NOMO-1 treated with dmso at 0.1 percent for 144 hours (cell line): Measurements from ENCODE around the gene ZNF385C.
A peak's percentile ranks its signal among the peaks of the same experiment; 100 is the strongest.

Source experiments
- DNase-seq: peaks from one replicate; lab custom pipeline; 2025; ENCODE audit not compliant: unreplicated experiment; lab: John Stamatoyannopoulos, UW

Gene ZNF385C

DNA sequence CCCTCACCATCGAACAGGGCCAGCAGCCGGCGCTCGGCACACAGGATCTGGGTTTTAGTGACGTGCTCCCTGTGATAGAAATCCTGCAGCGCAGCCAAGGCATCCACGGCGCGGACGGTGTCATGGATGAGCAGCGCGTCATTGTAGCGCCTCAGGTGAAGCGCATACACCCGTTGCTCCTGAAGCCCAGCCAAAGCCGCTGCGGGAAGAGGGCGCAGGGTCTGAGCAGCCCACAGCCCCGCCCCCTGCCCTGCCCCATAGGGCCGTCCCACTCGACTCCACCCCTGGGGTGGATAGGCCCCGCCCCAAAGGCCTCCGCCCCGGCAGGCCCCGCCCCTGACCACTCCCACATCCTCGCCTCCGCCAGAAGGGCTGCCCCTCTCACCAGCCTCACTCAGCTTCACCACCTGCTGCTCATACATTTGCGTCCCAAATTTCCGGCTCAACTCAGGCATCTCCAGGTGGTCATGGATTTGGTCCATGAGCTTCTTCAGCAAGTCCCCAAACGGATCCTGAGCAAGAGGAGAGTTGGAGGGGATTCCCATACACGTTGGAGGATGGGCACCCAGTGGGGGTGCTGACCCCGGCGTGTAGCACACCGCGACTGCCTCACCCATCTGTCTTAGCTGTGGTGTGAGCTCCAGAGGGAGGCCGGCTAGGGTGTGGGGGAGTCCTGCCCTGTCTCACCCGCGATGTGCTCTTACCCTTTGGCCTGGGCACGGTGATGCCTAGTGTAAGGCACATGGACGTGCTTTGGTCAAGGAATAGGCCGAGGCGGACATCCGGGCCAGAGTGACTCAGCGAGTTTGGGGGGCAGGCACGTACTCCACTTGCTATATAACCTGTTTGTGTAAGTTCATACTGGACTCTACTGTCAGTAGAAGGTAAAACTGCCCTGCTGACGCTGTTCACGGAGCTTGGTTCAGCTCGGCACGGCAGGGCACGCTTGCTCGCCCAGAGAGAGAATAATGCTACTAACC lies 9.6 kb upstream of the ZNF385C start:
- DNase-seq, result peak; percentile 66

DNA sequence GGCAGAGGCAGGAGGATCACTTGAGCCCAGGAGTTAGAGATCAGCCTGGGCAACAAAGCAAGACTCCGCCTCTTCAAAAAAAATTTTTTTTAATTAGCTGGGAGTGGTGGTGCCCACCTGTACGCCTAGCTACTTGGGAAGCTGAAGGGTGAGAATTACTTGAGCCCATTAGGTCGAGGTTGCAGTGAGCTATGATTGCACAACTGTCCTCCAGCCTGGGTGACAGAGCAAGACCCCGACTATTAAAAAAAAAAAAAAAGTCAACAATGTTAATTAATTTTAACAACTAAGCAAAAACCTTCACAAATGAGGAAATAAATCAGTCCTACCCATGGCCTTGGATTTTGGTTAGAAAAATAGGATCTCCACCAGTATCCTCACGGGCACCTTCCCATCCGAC lies 8.9 kb upstream of the ZNF385C start:
- DNase-seq, result no peak

DNA sequence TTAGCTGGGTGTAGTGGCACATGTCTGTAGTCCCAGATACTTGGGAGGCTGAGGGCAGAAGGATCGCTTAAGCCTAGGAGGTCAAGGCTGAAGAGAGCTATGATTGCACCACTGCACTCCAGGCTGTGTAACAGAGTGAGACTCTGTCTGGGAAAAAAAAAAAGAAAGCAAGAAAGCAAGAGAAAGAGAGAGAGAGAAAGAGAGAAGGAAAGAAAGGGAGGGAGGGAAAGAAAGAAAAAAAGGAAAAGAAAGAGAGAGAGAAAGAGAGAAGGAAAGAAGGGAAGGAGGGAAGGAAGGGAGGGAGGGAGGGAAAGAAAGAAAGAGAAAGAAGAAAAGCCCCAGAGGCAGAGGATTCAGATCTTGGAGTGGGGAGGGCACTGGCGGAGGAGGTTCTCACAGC lies 7.7 kb upstream of the ZNF385C start:
- no peak for DNase-seq

DNA sequence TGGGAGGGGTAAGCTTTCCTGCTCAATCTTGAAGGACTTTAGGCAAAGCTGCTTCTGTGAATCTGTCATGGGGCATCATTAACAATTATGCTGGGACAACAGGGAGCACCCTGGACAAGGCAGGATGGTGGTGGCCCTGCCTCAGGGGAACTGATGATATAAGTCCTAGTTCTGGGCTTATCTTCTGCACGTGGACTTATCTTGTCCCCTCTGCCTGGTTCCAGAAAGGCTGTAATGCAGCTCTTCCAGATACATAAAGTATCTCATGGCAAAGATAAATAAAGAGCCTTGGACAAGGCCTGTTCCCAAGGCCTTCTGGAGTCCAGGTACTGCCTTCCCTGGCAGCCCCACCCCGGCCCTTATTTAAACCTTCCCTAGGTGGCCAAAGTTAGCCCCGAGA lies 6.0 kb upstream of the ZNF385C start:
- no peak for DNase-seq

DNA sequence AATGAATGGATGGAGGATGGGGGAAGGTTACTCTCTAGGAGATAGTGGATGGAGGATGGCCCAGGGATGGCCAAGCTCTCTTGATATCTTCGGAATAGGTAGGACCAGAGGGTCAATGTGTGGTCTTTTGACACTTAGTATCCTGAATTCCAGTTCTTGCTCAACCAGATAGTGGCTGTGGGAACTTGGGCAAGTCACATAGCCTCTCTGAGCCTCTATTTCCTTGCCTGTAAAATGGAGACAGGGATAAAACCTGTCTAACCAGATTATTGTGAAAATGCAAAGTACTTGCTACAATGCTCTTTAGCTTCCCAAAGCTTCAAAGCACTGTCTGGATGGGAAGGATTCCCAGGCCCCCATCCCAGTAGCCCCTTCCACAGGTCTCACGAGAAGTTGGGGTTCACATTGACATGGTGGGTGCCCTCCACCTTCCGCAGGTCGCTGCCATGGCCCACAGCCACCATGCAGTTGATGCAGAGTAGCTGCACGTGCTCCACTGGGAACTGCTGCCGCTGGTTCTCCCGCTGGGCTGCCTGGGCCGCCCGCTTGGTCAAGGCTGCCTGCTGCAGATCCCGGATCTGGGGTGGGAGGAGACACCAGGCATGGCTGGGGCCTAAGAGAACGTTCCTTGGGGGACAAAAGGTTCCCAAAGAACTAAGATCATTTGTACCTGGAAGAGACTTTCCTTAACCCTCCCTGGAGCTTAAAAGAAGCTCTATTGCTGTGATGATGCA lies 5.1 kb upstream of the ZNF385C start:
- no peak for DNase-seq

DNA sequence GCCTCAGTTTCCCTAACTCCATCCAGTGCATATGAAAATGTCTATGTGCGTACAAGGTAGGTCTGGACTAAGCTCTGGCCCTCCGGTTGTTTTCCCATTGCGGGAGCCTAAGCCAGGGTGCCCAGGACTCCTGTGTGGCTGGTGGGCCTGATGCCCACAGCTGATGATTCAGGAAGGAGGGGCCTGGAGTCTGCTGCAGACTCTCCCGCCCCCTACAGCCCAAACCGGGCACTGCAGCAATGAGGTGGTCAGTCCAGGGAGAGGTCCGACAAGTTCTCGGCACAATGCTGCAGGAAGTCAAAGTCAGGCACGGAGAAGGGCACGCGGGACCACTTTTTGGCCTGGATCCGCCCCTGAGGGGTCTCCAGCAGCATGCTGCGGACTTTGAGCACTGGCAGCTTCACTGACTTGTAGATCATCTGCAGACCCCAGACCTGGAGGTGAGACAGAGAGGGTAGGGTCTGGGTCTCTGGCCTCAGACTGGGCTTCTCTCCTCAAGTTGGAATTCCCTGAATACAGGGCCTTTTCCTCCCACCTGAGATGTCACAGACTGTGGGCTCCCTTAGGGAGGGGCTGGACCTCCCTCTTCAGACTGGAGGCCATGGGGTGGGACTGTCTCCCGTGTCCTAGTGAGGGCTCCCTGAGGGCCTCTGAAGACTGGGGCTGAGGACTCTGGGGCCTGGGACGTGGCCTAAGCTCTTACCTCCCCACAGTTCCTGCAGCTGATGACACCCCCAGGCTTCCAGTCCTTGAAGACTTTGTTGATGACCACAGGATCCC lies 3.4 kb upstream of the ZNF385C start:
- peak; percentile 29 for DNase-seq

DNA sequence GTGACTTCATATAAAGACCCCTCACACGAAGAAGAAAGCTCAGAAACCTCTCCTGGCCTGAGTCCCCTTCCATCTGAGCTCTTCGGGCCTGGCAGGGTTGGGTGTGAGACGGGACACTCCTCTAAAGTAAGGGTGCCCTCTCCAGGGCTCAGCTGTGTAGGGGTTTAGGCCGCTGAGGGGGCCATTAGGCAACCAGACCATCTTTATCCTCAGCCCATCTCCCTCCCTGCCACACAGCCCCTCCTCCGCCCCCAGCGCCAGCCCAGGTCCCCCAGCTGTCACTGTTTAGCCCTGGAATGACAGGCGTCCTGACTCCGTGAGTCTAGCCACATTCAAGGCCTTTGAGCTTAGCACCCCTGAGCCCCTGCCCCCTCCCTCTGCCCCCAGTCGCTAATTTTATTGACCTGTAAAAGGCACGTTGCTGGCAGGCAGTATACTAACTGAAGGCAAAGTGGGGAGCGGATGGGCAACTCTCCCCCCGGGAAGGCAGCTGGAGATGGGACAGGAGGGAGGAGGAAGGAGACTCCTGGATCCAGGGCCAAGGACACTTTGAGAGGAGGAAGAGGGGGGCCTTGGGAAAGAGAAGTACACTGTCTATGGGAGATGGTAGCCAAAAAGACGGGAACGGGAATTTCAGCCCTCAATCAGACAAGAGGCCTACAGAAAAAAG lies 592 bp upstream of the ZNF385C start:
- DNase-seq, result no peak

DNA sequence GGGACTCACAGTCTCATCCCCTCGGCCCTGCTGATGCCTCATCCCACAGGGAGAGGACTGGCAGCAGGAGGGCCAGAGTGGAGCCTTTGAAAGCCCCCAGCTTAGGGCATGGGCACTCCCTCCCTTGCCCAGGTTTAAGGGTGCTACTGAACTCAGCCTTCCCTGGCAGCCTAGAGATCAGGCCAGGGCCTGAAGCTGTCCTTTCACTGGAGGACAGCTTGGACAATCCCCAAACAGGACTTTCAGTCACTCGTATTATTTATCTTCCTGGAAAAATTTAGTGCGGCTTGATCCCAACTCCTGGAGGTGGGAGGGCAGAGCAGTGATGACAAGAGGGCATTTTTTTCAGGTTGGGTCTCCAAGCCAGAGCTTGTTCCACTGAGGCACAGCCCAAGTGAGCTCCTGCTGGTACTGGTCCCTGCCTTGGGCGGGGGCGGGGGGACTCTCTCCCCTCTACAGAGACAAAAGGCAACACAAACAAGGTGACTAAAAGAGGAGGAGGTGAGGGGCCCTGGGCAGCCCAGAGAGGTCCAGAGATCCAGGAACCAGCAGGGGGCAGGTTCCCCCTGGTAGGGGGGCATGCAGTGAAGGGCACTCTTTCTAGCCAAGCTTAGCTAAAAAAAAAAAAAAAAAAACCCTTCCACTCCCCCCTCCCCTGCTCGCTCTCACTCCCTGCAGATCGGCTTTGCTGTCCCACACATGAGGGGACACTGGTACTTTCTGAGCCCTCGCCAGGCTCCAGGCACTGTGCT lies 1.7 kb downstream of the ZNF385C start:
- DNase-seq, result no peak

DNA sequence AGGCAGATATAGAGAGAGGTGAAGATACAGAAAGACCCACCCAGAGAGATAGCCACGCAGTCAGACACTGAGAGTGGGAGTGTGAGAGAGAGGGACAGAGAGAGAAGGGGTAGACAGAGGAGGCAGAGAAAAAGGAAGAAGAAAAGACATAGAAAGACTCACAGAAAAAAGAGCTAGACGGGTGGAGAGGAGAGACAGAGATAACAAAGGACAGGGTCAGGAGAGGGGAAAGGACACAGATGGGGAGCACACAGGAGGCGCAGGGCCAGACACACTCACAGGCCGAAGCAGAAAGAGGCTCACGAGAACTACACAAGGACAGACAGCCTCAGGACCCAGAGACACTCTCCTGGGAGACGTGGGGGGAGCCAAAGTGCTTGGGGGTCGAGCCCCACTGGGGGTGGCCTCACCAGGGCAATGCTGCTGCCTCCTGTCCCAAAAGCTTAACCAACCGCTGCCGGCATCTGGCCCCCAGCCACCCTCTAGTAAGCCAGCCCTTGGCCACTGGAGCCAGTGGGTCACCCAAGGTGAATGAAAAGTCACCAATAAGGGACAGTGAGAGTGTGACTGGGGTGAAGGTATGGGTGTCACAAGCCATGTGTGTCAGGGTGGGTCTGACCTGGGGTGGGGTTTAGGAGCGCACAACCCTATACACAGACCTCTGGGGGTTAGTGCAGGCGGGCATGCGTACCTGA lies 3.8 kb downstream of the ZNF385C start:
- DNase-seq, result no peak

DNA sequence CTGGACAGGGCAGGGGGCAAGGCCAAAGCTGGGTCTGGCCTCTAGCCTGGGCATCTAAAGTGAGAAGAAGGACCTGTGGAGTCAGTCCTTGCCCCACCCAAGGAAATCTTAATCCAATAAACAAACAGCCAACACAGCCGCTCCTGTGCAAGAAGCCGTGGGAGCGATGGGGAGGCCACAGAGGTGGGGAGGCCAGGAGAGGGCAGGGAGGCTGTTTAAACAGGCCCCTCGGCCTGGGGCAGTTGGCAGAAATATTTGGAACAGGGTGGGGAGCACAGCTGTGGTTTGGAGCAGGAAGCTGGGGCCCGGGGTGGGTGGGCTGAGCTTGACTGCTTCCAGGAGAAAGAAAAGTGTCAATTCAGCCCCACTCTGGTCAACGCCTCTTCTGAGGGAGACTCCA lies 5.3 kb downstream of the ZNF385C start:
- no peak for DNase-seq

DNA sequence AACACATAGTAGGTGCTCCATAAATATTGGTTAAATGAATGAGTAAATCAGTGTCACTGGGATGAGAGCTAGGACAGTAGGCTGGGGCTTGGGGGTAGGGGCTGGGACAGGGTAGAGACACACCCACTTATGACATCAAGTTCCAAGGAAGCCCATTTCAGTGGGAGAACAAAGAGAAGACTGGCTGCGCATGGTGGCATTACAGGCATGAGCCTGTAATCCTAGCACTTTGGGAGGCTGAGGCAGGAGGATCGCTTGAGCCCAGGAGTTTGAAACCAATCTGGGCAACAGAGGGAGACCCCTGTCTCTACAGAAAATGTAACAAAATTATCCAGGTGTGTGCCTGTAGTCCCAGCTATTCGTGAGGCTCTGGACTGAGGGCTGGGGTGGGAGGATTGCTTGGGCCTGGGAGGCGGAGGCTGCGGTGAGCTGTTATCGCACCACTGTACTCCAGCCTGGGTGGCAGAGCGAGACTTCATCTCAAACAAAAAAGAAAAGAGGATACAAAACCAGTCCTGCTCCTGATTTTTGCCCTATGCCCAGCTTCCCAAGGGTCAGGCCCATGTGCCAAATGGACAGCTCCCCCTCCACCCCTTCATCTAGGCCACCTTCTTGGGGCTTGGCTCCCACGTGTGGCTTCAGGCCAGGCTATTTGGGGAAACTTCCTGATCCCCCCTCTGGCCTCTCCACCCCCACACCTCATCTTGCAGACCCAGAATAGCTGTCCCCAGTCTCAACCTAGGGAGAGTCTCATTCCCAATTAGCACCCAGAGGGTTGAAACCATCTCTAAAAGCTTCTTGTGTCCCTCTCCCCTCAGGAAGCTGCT lies 7.1 kb downstream of the ZNF385C start:
- DNase-seq, result no peak

DNA sequence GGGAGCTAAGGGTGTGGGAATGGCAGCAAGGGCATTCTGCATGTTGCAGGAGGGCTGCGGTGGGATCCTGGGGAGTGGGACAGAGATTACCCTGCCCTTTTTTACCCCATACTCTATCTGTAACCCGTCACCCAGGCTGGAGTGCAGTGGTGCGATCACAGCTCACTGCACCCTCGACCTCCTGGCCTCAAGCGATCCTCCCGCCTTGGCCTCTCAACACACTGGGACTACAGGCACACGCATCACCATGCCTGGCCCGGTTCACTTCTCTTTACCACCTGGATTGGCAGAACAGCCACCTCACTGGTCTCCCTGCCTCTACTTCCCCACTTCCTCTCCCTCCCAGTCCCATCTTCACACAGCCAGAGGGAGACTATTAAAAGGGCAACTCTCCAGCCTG lies 9.5 kb downstream of the ZNF385C start:
- no peak for DNase-seq

DNA sequence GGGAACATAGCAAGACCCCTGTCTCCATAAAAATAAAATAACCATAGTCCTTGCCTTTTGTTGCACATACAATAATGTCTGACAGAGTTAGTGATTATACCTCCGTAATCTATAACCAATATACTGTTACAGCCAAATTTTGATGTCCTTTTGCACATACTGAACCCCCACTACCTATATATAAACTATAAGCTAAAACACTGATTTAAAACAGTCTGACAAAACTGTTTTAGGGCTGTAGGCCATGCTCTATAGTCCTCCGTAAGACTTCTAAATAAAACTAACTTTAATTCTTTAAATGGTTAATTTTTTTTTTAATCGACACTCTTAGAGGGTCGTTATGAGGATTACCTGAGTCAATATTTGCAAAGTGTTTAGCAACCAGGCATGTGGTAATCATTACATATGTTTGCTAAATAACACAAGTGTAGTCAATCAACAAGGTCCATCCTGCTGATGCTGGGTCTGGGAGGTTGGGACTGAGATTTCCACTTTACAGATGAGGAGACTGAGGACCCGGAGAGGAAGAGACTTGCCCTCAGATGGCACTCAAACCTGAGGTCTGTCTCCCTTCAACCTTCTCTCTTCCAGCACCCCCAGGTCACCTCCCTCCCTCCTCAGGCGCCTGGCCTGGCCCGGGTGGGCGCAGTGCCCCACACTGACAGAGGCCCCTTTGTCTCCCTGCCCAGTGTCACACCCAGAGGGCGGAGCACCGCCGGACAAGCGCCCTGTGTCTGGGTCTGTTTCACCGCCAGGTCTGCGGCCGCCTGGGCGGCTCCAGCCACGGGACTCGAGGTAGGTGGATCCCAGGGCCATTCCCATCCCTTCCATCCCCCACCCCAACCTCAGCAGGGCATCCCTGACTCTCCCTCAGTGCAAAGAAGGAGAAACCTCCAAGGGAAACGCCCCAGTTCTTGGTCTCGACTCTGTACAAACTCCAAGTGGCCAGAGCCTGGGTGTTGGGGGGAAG lies 10.3 kb downstream of the ZNF385C start:
- DNase-seq, result no peak

DNA sequence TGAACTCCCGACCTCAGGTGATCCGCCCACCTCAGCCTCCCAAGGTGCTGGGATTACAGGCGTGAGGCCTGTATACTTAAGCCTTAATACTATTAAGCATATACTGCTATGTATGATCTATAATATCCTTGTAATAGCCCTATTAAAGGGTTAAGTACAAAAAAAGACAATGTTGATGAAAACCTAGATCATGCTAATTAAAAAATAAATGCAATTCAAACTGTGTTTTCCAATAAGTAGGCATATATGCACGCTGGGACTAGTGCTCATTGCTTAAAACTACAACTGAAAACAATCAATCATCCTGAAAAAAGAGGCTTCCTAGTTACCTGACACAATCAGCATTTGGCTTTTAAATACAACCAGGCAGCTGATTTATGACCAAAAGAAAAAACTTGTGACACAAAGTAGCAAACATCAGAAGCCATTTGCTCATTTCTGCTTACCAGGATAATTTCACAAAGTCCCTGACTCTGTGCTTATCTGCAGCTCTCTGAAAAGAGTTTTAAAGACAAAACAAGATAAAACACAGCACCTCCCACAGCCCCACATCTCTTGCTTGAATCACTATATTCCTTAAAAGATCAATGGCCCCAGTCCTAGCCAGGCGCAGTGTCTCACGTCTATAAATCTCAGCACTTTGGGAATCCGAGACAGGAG lies 11.1 kb downstream of the ZNF385C start:
- no peak for DNase-seq

DNA sequence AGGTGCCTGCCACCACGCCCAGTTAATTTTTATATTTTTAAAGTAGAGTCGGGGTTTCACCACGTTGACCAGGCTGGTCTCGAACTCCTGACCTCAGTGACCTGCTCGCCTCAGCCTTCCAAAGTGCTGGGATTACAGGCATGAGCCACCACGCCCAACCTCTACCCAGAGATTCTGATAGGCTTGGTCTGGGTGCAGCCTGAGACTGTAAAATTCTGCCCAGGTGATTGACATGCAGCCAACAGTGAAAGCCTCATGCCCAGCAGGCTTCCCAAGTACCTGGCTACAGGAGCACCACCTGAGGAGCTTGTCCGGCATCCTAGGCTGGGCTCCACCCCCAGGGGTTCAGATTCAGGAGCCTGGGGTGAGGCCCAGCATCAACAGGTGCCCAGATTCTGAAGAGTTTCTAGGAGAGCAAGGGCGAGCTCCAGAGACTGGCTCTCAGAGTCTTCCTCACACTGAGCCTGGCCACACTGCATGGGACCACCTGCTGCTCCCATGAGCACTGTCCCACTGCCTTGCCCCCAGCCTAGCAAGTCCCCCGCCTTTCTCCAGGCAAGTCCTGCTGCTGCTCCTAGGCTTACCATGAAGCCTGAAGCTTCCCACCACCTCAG lies 16.6 kb downstream of the ZNF385C start:
- no peak for DNase-seq

DNA sequence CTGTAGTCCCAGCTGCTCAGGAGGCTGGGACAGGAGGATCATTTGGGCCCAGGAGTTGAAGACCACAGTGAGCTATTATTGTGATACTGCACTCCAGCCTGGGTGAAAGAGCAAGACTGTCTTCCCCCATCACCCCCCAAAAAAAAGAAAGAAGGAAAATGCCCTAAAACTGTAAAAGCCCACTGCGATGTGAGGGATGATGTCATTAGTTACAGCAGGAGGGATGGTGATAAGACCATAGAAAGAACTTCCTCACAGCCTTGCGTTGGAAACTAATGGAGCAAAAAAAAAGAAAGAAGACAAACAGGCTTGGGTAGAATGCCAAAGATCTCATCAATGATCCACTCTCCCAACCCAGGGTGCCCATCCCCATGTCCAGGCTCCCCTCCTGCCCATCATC lies 18.7 kb downstream of the ZNF385C start:
- no peak for DNase-seq
